ENCODE data around the gene APRT. TPM values are rescaled to one million over a fixed set of nuclear protein-coding genes. Genes with fewer than 3 reads are reported as not detected.

APRT gene
- total RNA-seq, 1 experiment from 2014 or later = 134 TPM

- H3K36me3 ChIP-seq (ENCODE audit: insufficient read depth, low read length, poor library complexity, severe bottlenecking) = peaks cover 3% of the 10 kb centered on the region
- POLR2A ChIA-PET (ENCODE audit: low non-redundant PET) = no interaction called here
- intact Hi-C loops (cut with micrococcal nuclease; ENCODE audit: unreplicated experiment) = no loop called here
- BruUV-seq (replicated peaks) = no TSS peak
- no peaks in the 10 kb centered on the region for H3K4me1 ChIP-seq (ENCODE audit: insufficient read depth, low read length, poor library complexity, severe bottlenecking)
- CTCF ChIA-PET = no interaction called here
- no peak overlapping the region for H3K27ac ChIP-seq (ENCODE audit: low read depth, low read length, poor library complexity, severe bottlenecking)
- no peak for TF ChIP-seq EZH2 (IDR thresholded peaks at IDR 0.05; ENCODE audit: borderline replicate concordance, low read depth, low read length, poor library complexity, severe bottlenecking)
- no peak for TF ChIP-seq CTCF (conservative IDR thresholded peaks at IDR 0.05; ENCODE audit: low read depth, low read length)
- no peaks in the 10 kb centered on the region for H3K9me3 ChIP-seq (ENCODE audit: low read depth, low read length, poor library complexity, severe bottlenecking)
- H3K27me3 ChIP-seq (replicated peaks; ENCODE audit: insufficient read depth, low read depth, low read length, poor library complexity) = no peaks in the 10 kb centered on the region
- DNase-seq (ENCODE audit: low spot score) = no peak
- no peak overlapping the region for H3K4me3 ChIP-seq (ENCODE audit: low read depth, low read length, poor library complexity, severe bottlenecking)
Observed at GRCh38 chr16:88839745-88840599, 28.2 kb upstream of the APRT start.

DNA sequence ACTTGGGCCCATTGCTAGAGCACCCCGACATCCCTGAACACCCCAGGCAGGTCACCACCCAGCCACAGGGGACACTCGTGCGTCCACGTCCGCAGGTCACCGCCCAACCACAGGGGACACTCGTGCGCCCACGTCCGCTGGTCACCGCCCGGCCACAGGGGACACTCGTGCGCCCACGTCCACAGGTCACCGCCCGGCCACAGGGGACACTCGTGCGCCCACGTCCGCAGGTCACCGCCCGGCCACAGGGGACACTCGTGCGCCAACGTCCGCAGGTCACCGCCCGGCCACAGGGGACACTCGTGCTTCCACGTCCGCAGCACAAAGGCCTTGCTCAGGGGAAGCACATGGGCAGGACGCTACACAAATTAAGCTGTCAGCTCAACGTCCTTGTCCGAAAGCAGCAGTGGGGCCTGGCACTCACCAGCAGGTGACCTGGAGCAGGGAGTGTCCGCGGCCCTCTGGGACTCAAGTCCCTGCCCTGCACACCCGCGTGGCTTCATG, 27.4 kb upstream of the APRT start:
- BruUV-seq (replicated peaks) = no TSS peak
- intact Hi-C loops (cut with micrococcal nuclease; ENCODE audit: unreplicated experiment) = no loop called here
- H3K9me3 ChIP-seq (ENCODE audit: low read depth, low read length, poor library complexity, severe bottlenecking) = no peaks in the 10 kb centered on the region
- peaks cover 3% of the 10 kb centered on the region for H3K36me3 ChIP-seq (ENCODE audit: insufficient read depth, low read length, poor library complexity, severe bottlenecking)
- POLR2A ChIA-PET (ENCODE audit: low non-redundant PET) = no interaction called here
- DNase-seq (ENCODE audit: low spot score) = no peak
- H3K4me1 ChIP-seq (ENCODE audit: insufficient read depth, low read length, poor library complexity, severe bottlenecking) = no peaks in the 10 kb centered on the region
- H3K4me3 ChIP-seq (ENCODE audit: low read depth, low read length, poor library complexity, severe bottlenecking) = no peak overlapping the region
- H3K27me3 ChIP-seq (replicated peaks; ENCODE audit: insufficient read depth, low read depth, low read length, poor library complexity) = no peaks in the 10 kb centered on the region
- no peak overlapping the region for H3K27ac ChIP-seq (ENCODE audit: low read depth, low read length, poor library complexity, severe bottlenecking)
- TF ChIP-seq CTCF (conservative IDR thresholded peaks at IDR 0.05; ENCODE audit: low read depth, low read length) = no peak
- no peak for TF ChIP-seq EZH2 (IDR thresholded peaks at IDR 0.05; ENCODE audit: borderline replicate concordance, low read depth, low read length, poor library complexity, severe bottlenecking)
- CTCF ChIA-PET = no interaction called here

GRCh38 chr16:88838566-88838965, 26.8 kb upstream of the APRT start:
- Histone ChIP-seq H3K36me3 (ENCODE audit: insufficient read depth, low read length, poor library complexity, severe bottlenecking) (peaks cover 3% of the 10 kb centered on the region), H3K27ac (ENCODE audit: low read depth, low read length, poor library complexity, severe bottlenecking) (no peak overlapping the region), H3K9me3 (ENCODE audit: low read depth, low read length, poor library complexity, severe bottlenecking) (no peaks in the 10 kb centered on the region), H3K4me3 (ENCODE audit: low read depth, low read length, poor library complexity, severe bottlenecking) (no peak overlapping the region), H3K4me1 (ENCODE audit: insufficient read depth, low read length, poor library complexity, severe bottlenecking) (no peaks in the 10 kb centered on the region), H3K27me3 (replicated peaks; ENCODE audit: insufficient read depth, low read depth, low read length, poor library complexity) (no peaks in the 10 kb centered on the region)
- ChIA-PET CTCF (no interaction called here), POLR2A (ENCODE audit: low non-redundant PET) (no interaction called here)
- no TSS peak for BruUV-seq (replicated peaks)
- intact Hi-C loops (cut with micrococcal nuclease; ENCODE audit: unreplicated experiment) = no loop called here
- TF ChIP-seq CTCF (conservative IDR thresholded peaks at IDR 0.05; ENCODE audit: low read depth, low read length) = no peak
- TF ChIP-seq EZH2 (IDR thresholded peaks at IDR 0.05; ENCODE audit: borderline replicate concordance, low read depth, low read length, poor library complexity, severe bottlenecking) = no peak
- no peak for DNase-seq (ENCODE audit: low spot score)
